Measurements from ENCODE around the gene TCN2.
"Not testable (repeated sequence)": the region's sequence is repeated elsewhere in the genome, so short reads cannot be mapped to it uniquely, and the experiment has no call there.

Gene TCN2

GRCh38 chr22:30615543-30615954 lies 8.6 kb downstream of the TCN2 start:
- no peak overlapping the region for H3K4me3 ChIP-seq (replicated peaks in 1 of 2; ENCODE audit: low read depth in 2 of 2, low read length in 2 of 2)
- no peak for DNase-seq (ENCODE audit: low read depth in 2 of 2)
- no peak for TF ChIP-seq CTCF (IDR thresholded peaks at IDR 0.05; ENCODE audit: low read depth, low read length)

- no peak overlapping the region for H3K4me3 ChIP-seq (replicated peaks in 1 of 2; ENCODE audit: low read depth in 2 of 2, low read length in 2 of 2)
- DNase-seq (ENCODE audit: low read depth in 2 of 2) = no peak
- no peak for TF ChIP-seq CTCF (IDR thresholded peaks at IDR 0.05; ENCODE audit: low read depth, low read length)
These were observed 10.8 kb downstream of the TCN2 start for GRCh38 chr22:30617819-30618218.

GRCh38 chr22:30619909-30620308 lies 12.9 kb downstream of the TCN2 start:
- DNase-seq (ENCODE audit: low read depth in 2 of 2); H3K4me3 ChIP-seq (replicated peaks in 1 of 2; ENCODE audit: low read depth in 2 of 2, low read length in 2 of 2): not testable (repeated sequence)

GRCh38 chr22:30626413-30626812 lies 19.4 kb downstream of the TCN2 start:
- H3K4me3 ChIP-seq (replicated peaks in 1 of 2; ENCODE audit: low read depth in 2 of 2, low read length in 2 of 2) = no peak overlapping the region

GRCh38 chr22:30627471-30627870 lies 20.5 kb downstream of the TCN2 start:
- no peak overlapping the region for H3K4me3 ChIP-seq (replicated peaks in 1 of 2; ENCODE audit: low read depth in 2 of 2, low read length in 2 of 2)
- no peak for TF ChIP-seq CTCF (IDR thresholded peaks at IDR 0.05; ENCODE audit: low read depth, low read length)
- no peak for DNase-seq (ENCODE audit: low read depth in 2 of 2)

More at GRCh38 chr22:30626413-30626812, 19.4 kb downstream of the TCN2 start:
- TF ChIP-seq CTCF (IDR thresholded peaks at IDR 0.05; ENCODE audit: low read depth, low read length) = no peak
- DNase-seq (ENCODE audit: low read depth in 2 of 2) = no peak

GRCh38 chr22:30628491-30628890 lies 21.5 kb downstream of the TCN2 start:
- no peak overlapping the region for H3K4me3 ChIP-seq (replicated peaks in 1 of 2; ENCODE audit: low read depth in 2 of 2, low read length in 2 of 2)
- no peak for DNase-seq (ENCODE audit: low read depth in 2 of 2)
- TF ChIP-seq CTCF (IDR thresholded peaks at IDR 0.05; ENCODE audit: low read depth, low read length) = no peak

GRCh38 chr22:30631469-30631868 lies 24.5 kb downstream of the TCN2 start:
- not testable (repeated sequence) for DNase-seq (ENCODE audit: low read depth in 2 of 2); H3K4me3 ChIP-seq (replicated peaks in 1 of 2; ENCODE audit: low read depth in 2 of 2, low read length in 2 of 2)

GRCh38 chr22:30634471-30635233 lies 27.7 kb downstream of the TCN2 start:
- H3K4me3 ChIP-seq (replicated peaks in 1 of 2; ENCODE audit: low read depth in 2 of 2, low read length in 2 of 2) = peak overlapping the region; percentile 40 to 48
- peak; percentile 93 for TF ChIP-seq CTCF (IDR thresholded peaks at IDR 0.05; ENCODE audit: low read depth, low read length)
- peak; percentile 88 to 94 for DNase-seq (ENCODE audit: low read depth in 2 of 2)
